Muscle layer of duodenum (tissue), 2 donors: ENCODE results near the gene TPRKB.
"Not testable (repeated sequence)": the region's sequence is repeated elsewhere in the genome, so short reads cannot be mapped to it uniquely, and the experiment has no call there.

Experiments
- H3K27ac ChIP-seq: one replicate; pipeline ENCODE4 v1.7.0; 2013; ENCODE audit warnings: mild to moderate bottlenecking, low read length
- H3K27me3 ChIP-seq: one replicate; pipeline ENCODE4 v1.7.0; 2013; ENCODE audit warnings: low read depth, mild to moderate bottlenecking, control low read depth, low read length
- H3K36me3 ChIP-seq, 2 donors: one replicate each; pipeline ENCODE4 v1.7.0; 2013; ENCODE audit warnings: low read length in 2 of 2, control low read depth in 1 of 2, mild to moderate bottlenecking in 1 of 2; ENCODE audit not compliant: insufficient read depth in 2 of 2, control insufficient read depth in 1 of 2
- H3K4me1 ChIP-seq, 2 donors: one replicate each; pipeline ENCODE4 v1.7.0; 2013; ENCODE audit warnings: low read length in 2 of 2, mild to moderate bottlenecking in 2 of 2, control low read depth in 1 of 2, moderate library complexity in 1 of 2; ENCODE audit not compliant: insufficient read depth in 2 of 2, control insufficient read depth in 1 of 2
- H3K4me3 ChIP-seq, 2 donors: one replicate each; pipeline ENCODE4 v1.7.0; 2013; ENCODE audit warnings: low read length in 2 of 2, low read depth in 1 of 2, mild to moderate bottlenecking in 1 of 2
- H3K9me3 ChIP-seq, 2 donors: one replicate each; pipeline ENCODE4 v1.7.0; 2013; ENCODE audit warnings: low read length in 2 of 2, control low read depth in 1 of 2, mild to moderate bottlenecking in 1 of 2; ENCODE audit not compliant: control insufficient read depth in 1 of 2
- donor health status: healthy.

The TPRKB gene

GRCh38 chr2:73714091-73714490 lies 23.1 kb downstream of the TPRKB start:
- Histone ChIP-seq H3K4me3 (no peak overlapping the region), H3K27me3 (no peaks in the 10 kb centered on the region), H3K36me3 (no peaks in the 10 kb centered on the region), H3K9me3 (no peaks in the 10 kb centered on the region), H3K4me1 (no peaks in the 10 kb centered on the region), H3K27ac (no peak overlapping the region)

GRCh38 chr2:73708527-73708926 lies 28.6 kb downstream of the TPRKB start:
- H3K9me3 ChIP-seq = no peaks in the 10 kb centered on the region
- H3K36me3 ChIP-seq = no peaks in the 10 kb centered on the region
- no peaks in the 10 kb centered on the region for H3K4me1 ChIP-seq
- no peak overlapping the region for H3K4me3 ChIP-seq
- no peaks in the 10 kb centered on the region for H3K27me3 ChIP-seq
- no peak overlapping the region for H3K27ac ChIP-seq

- Histone ChIP-seq H3K4me1 (no peaks in the 10 kb centered on the region), H3K4me3 (no peak overlapping the region), H3K9me3 (no peaks in the 10 kb centered on the region), H3K36me3 (no peaks in the 10 kb centered on the region), H3K27me3 (no peaks in the 10 kb centered on the region), H3K27ac (no peak overlapping the region)
Observed at GRCh38 chr2:73707636-73708035, 29.5 kb downstream of the TPRKB start.

GRCh38 chr2:73707058-73707457 lies 30.1 kb downstream of the TPRKB start:
- H3K27ac ChIP-seq = no peak overlapping the region
- H3K27me3 ChIP-seq = no peaks in the 10 kb centered on the region
- H3K36me3 ChIP-seq = no peaks in the 10 kb centered on the region

GRCh38 chr2:73705091-73705490 lies 32.1 kb downstream of the TPRKB start:
- Histone ChIP-seq H3K27ac (no peak overlapping the region), H3K4me1 (no peaks in the 10 kb centered on the region), H3K4me3 (no peak overlapping the region), H3K9me3 (no peaks in the 10 kb centered on the region), H3K36me3 (no peaks in the 10 kb centered on the region), H3K27me3 (no peaks in the 10 kb centered on the region)

More at GRCh38 chr2:73707058-73707457, 30.1 kb downstream of the TPRKB start:
- Histone ChIP-seq H3K4me1 (no peaks in the 10 kb centered on the region), H3K9me3 (no peaks in the 10 kb centered on the region), H3K4me3 (no peak overlapping the region)

- Histone ChIP-seq H3K27ac (no peak overlapping the region), H3K9me3 (no peaks in the 10 kb centered on the region), H3K27me3 (no peaks in the 10 kb centered on the region), H3K4me3 (no peak overlapping the region), H3K36me3 (no peaks in the 10 kb centered on the region), H3K4me1 (no peaks in the 10 kb centered on the region)
Observed at GRCh38 chr2:73704285-73704684, 32.9 kb downstream of the TPRKB start.

GRCh38 chr2:73703675-73704074 lies 33.5 kb downstream of the TPRKB start:
- no peak overlapping the region for H3K4me3 ChIP-seq
- no peaks in the 10 kb centered on the region for H3K27me3 ChIP-seq
- H3K4me1 ChIP-seq = no peaks in the 10 kb centered on the region
- no peaks in the 10 kb centered on the region for H3K36me3 ChIP-seq
- H3K9me3 ChIP-seq = no peaks in the 10 kb centered on the region
- H3K27ac ChIP-seq = no peak overlapping the region

GRCh38 chr2:73702852-73703493 lies 34.2 kb downstream of the TPRKB start:
- not testable (repeated sequence) for H3K9me3 ChIP-seq, H3K4me1 ChIP-seq, H3K27ac ChIP-seq, H3K27me3 ChIP-seq, H3K4me3 ChIP-seq, H3K36me3 ChIP-seq

- H3K36me3 ChIP-seq = no peaks in the 10 kb centered on the region
- H3K27me3 ChIP-seq = no peaks in the 10 kb centered on the region
- no peak overlapping the region for H3K27ac ChIP-seq
- H3K4me3 ChIP-seq = no peak overlapping the region
- no peaks in the 10 kb centered on the region for H3K4me1 ChIP-seq
- no peaks in the 10 kb centered on the region for H3K9me3 ChIP-seq
Observed at GRCh38 chr2:73701968-73702665, 35.0 kb downstream of the TPRKB start.

- H3K27me3 ChIP-seq, H3K4me1 ChIP-seq, H3K4me3 ChIP-seq, H3K9me3 ChIP-seq, H3K27ac ChIP-seq, H3K36me3 ChIP-seq: not testable (repeated sequence)
Observed at GRCh38 chr2:73701448-73701765, 35.7 kb downstream of the TPRKB start.

GRCh38 chr2:73700661-73701447 lies 36.3 kb downstream of the TPRKB start:
- Histone ChIP-seq H3K9me3 (no peaks in the 10 kb centered on the region), H3K4me1 (no peaks in the 10 kb centered on the region), H3K27ac (no peak overlapping the region), H3K27me3 (no peaks in the 10 kb centered on the region), H3K36me3 (no peaks in the 10 kb centered on the region), H3K4me3 (no peak overlapping the region)
